ENCODE results near the gene DISC1.

- TF ChIP-seq CTCF (IDR thresholded peaks at IDR 0.05) = peak in 3 of 6 experiments; percentile 13 to 20 (median 14)
- TF ChIP-seq POLR2A (IDR thresholded peaks at IDR 0.05) = no peak
Observed at GRCh38 chr1:232047473-232047872, 420.9 kb downstream of the DISC1 start.
